ENCODE results near the gene PRC1. TPM values are rescaled to one million over a fixed set of nuclear protein-coding genes. Genes with fewer than 3 reads are reported as not detected.
"Not testable (repeated sequence)": the region's sequence is repeated elsewhere in the genome, so short reads cannot be mapped to it uniquely, and the experiment has no call there.

Gene PRC1
- total RNA-seq, 2 donors from 2014 or later: 6.2 to 6.9 TPM

DNA sequence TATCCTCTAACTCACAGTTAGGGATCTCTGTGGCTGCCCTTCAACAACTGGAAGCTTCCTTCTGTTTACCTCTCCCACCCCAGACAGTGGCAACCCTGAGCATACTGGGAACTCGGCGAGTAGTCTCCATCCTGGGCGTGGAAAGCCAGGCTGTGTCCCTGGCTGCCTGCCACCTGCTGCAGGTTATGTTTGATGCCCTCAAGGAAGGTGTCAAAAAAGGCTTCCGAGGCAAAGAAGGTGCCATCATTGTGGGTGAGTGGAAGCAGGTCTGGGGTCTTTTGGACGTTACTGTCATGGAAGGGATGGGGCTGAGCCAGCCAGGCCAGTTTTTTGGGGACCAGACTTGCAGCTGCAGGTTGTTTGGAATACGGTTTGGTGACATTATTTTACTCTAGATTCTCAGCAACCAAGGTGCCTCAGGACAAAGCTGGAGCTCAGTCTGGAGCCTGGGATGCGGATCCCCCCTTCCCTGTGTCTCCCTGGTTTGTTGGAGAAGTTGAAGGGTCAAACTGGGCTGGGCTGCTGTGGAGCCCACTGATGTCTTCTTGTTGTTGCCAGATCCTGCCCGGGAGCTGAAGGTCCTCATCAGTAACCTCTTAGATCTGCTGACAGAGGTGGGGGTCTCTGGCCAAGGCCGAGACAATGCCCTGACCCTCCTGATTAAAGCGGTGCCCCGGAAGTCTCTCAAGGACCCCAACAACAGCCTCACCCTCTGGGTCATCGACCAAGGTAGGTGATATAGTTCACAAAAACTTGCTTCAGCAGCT is 51.8 kb downstream of the PRC1 start:
- DNase-seq (peak; percentile 20), ATAC-seq (no peak)
- intact Hi-C loops (cut with DNase I): no loop called here

GRCh38 chr15:90941038-90941437 is 53.3 kb downstream of the PRC1 start:
- intact Hi-C loops (cut with DNase I): no loop called here
- DNase-seq: peak; percentile 15
- no peak for ATAC-seq

- ATAC-seq (no peak), DNase-seq (peak; percentile 17)
- intact Hi-C loops (cut with DNase I): no loop called here
These were observed 54.6 kb downstream of the PRC1 start for GRCh38 chr15:90939756-90940155.

- intact Hi-C loops (cut with DNase I): no loop called here
- DNase-seq (peak; percentile 8), ATAC-seq (no peak)
These were observed 56.1 kb downstream of the PRC1 start for GRCh38 chr15:90938261-90938660.

DNA sequence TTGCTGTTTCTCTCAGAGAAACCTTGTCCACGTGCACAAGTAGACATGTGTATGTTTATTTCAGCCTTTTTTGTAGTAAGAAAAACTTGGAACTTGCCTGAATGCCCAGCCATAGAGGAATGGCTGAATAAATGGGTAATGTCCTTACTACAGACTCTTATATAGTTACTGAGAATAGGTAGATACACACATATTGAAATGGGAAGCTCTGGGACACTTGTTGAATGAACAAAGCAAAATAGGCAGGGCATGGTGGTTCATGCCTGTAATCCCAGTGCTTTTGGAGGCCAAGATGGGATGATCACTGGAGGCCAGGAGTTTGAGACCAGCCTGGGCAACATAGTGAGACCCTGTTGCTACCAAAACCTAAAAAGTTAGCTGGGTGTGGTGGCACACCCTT is 57.5 kb downstream of the PRC1 start:
- intact Hi-C loops (cut with DNase I): no loop called here
- ATAC-seq (no peak), DNase-seq (no peak)

DNA sequence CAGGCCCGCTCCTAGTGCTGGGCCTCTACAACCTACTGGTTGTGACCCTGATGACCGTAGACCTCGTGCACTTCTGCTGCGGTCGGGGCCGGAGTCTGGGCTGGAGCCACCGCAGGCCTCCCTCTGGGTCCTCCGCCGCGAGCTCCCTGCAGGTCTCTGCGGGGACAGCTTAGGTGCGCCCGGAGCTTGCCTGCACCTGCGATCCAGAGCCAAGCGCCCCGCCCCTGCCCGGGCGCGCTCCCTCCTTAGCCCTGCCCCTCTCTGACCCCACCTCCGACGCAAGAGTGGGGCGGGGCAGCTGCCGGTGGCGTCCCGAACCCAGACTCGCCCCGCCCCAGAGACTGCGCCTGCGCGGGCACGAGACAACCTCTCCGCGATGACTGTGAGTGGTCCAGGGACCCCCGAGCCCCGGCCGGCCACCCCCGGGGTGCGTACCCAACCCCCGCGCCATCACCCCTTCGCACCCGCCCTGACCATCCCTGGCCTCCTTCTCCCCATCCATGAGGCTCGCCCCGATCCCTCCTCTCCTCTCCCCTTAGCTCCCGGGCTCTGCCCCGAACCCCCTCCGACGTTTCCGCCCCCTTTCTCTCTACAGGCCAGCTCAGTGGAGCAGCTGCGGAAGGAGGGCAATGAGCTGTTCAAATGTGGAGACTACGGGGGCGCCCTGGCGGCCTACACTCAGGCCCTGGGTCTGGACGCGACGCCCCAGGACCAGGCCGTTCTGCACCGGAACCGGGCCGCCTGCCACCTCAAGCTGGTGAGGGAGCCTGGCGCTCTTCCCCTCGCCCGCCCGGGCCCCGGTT is 59.2 kb downstream of the PRC1 start, which contains the start of gene UNC45A:
UNC45A (plus strand) TSS at position 337 of the 803 bp plus-strand sequence; CDS start at position 377, 40 bp downstream.
- intact Hi-C loops (cut with DNase I): no loop called here
- DNase-seq: peak; percentile 95
- ATAC-seq: peak; percentile 87 to 92

DNA sequence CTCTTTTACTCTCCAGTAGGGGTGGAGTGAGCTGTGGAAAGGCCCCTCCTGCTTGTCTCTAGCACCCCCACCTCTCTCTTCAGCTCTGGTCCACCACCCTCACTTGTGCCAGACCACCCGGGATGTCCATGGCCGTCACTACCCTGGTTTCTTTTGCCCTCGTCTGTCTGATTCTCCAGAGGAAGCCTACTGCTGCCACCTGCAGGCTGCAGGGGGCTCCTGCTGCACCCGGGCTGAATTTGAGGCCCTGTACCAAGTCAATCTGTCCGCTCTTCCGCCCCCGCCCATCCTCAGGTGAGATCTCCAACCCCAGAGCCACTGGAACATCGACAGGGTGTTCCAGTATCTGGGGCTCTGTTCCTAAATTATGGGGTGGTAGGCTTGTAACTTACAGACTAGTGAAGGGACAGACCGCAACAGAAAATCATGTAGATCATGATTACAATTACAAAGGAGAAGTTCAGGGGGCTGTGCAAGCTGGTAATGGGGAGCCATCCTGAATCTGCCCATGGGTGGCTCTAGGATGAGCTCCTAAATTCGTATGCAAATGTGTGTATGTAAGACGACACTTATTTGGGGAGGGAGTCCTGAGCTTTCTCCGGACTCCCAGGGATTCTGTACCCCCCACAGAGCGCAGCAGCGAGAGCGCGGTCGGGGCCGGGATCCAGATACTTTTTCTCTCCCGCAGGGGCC is 59.9 kb downstream of the PRC1 start:
- ATAC-seq (peak; percentile 50 to 52), DNase-seq (peak; percentile 90)
- intact Hi-C loops (cut with DNase I): no loop called here

DNA sequence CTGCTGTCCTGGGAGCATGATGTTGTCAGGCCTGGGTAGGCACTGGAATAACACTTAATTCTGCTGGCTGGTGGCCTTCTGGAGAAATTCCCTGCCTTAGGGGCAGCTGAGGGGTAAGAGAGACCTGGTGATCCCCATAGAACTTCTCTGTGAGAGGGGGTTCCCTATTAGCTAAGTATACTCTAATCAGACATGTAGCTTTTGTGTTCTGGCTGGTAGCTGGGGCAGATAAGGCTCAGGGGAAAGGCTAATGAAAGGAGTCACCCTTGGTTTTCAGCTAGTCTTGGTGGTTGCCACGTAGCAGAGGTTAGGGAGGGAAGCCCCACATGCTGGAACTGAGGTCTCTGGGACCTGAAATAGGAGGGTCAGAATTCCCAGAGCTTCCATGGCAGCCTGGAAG is 61.0 kb downstream of the PRC1 start:
- no peak for DNase-seq
- intact Hi-C loops (cut with DNase I): loop anchor here in 1 of 2 donors (2.0 kb wide), 1 partner anchor 30 kb away; the partner anchor contains the start of gene MAN2A2
- no peak for ATAC-seq

GRCh38 chr15:90932660-90932991 is 61.7 kb downstream of the PRC1 start:
- intact Hi-C loops (cut with DNase I): loop anchor here in 1 of 2 donors (2.0 kb wide), 1 partner anchor 30 kb away; the partner anchor contains the start of gene MAN2A2
- DNase-seq (no peak), ATAC-seq (no peak)

DNA sequence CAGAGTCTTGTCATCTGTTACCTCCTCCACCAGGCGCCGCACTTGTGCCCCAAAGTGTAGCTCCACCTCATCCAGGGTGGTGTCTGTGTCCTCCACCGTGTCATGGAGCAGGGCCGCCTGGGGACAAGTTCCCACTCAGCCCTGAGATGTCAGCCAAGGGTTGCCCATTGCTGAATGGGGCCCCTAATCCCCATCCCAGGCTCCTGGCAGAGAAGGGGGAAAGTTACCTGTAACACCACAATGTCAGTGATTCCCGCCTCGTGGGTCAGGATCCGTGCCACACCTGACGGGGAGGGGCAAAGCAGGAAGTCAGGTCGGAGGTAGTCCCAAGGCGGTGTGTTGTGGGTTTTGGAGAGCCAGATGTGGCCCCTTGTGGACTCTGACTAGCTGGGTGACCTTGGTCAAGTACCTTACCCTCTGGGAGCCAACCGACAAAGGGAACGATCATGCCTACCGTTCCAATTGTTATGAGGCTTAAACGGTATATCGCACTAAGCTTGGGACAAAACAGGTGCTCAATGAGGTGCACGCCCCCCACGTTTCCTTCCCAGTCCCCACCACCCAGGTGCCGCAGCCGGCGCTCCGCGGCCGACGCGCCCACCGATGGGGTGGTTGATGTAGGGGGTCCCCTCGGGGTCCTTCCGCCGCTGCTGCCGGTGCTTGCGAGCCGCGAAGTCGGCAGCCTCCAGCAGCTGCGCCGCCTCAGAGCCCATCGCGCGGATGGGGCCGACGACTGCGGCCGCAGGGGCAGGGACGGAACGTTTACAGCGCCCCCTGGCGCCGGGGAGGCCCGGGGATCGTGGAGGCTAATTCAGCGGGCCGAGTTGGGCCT is 62.3 kb downstream of the PRC1 start, which contains the start of gene HDDC3:
HDDC3 (minus strand) TSS at position 722 of the 832 bp plus-strand sequence; CDS start at position 713, 9 bp downstream.
- ATAC-seq (peak; percentile 62 to 71), DNase-seq (peak; percentile 93)
- intact Hi-C loops (cut with DNase I): loop anchor here in 1 of 2 donors (2.0 kb wide), 1 partner anchor 29 kb away; the partner anchor contains the start of gene MAN2A2

- DNase-seq: no peak
- no peak for ATAC-seq
- intact Hi-C loops (cut with DNase I): no loop called here
These were observed 62.8 kb downstream of the PRC1 start for GRCh38 chr15:90931575-90931827.

DNA sequence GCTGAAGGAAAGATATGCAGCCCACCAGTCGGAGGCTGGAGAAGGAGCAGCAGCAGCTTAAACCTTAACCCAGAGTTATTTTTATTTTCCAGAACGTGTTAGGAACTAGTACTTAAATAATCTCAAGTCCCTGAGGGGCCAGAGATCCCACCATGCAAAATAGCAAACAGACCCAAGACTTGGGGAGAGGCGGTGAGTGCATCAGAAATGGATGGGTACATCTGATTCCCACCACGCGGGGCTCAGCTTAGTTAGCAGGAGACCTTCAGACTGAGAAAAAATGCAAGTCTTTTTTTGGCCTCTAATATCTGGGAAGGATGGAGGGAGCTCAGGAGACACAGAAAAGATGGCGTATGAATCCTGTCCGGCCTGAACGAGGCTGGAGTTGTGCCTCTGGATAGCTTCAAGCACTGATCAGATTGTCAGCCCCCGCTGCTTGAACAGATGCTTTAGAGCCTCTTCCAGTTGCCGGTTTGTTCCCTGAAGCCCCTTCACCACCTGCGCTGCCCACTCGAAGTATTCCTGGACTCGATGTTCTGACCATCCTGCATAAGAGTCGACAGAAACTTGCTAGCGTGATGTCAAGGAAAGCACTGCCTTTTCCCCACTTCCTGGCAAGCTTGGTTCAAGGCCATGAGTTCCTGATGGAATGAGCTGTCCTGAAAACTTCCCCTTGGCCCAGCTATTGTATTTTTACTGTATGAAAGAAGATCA is 63.3 kb downstream of the PRC1 start:
- intact Hi-C loops (cut with DNase I): no loop called here
- DNase-seq (no peak), ATAC-seq (no peak)

DNA sequence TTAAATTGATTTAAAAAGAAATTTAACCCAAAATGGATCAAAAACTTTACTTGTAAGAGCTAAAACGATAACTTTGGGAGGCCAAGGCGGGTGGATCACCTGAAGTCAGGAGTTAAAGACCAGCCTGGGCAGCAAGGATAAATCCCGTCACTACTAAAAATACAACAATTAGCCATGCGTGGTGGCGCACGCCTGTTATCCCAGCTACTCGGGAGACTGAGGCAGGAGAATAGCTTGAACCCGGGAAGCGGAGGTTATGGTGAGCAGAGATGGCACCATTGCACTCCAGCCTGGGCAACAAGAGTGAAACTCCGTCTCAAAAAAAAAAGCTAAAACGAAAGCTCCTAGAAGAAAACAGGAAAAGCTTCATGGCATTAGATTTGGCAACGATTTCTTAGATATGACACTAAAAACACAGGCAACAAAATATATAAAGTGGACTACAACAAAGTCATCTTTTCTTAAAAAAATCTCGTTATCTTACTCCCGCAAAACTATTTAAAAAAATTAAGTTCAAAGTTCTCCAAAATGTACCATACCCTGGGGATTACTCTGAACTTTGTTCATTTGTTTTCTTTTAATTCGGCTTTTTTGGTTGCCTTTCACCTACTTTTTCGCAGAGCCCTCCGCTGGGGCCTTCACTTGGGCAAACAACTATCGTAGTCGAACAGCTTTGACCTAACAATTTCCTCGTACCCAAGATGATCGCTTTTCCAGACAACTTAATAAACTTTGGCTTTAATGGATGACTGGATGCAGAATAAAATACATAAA is 64.9 kb downstream of the PRC1 start:
- ATAC-seq (no peak), DNase-seq (no peak)
- intact Hi-C loops (cut with DNase I): no loop called here

GRCh38 chr15:90928106-90928505 is 66.2 kb downstream of the PRC1 start:
- ATAC-seq; intact Hi-C loops (cut with DNase I); DNase-seq: not testable (repeated sequence)

DNA sequence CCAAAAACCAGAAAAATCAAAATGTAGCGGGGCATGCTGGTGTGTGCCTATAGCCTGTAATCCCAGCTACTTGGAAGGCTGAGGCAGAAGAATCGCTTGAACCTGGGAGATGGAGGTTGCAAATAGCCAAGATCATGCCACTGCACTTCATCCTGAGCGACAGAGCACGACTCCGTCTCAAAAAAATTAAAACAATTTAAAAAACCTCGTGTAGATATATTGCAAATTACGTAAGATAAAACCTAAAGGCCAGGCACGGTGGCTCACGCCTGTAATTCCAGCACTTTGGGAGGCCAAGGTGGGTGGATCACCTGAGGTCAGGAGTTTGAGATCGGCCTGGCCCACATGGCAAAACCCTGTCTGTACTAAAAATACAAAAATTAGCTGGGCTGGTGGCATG is 67.6 kb downstream of the PRC1 start:
- DNase-seq, ATAC-seq: not testable (repeated sequence)

GRCh38 chr15:90924375-90924774 is 70.0 kb downstream of the PRC1 start:
- intact Hi-C loops (cut with DNase I): no loop called here
- ATAC-seq: no peak

More for the DNA sequence above, 67.6 kb downstream of the PRC1 start:
- intact Hi-C loops (cut with DNase I): not testable (repeated sequence)

DNA sequence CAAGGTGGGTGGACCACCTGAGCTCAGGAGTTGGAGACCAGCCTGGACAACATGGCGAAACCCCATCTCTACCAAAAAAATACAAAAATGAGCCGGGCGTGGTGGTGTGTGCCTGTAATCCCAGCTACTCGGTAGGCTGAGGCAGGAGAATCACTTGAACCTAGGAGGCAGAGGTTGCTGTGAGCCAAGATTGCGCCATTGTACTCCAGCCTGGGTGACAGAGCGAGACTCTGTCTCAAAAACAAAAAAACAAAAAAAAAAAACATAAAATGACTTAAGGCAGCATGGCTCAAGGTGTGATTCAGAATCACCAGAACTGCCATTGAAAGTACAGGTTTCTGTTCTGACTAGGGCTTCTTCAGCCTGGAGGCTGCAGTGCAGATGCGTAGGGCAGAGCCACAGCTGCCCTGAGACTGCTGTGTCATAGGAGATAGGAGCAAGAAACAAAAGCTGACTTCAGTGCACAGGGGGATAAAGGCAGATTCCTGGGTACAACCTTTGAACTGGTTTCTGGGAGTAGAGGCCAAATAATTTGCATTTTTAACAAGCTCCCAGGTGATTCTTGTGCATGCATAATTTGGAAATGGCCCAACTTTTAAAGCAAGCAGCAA is 71.5 kb downstream of the PRC1 start:
- intact Hi-C loops (cut with DNase I); ATAC-seq: not testable (repeated sequence)
- DNase-seq: peak; percentile 2

More at GRCh38 chr15:90924375-90924774, 70.0 kb downstream of the PRC1 start:
- no peak for DNase-seq
